HepG2 (cell line): ENCODE results near the gene WDR13. TPM values are rescaled to one million over a fixed set of nuclear protein-coding genes. Genes with fewer than 3 reads are reported as not detected.

Source experiments
- ERF ChIP-seq: IDR thresholded peaks from 2 replicates; pipeline ENCODE4 v1.6.1; 2018; ENCODE audit warnings: missing biosample characterization, missing genetic modification reagents
- FOXA3 ChIP-seq: IDR thresholded peaks from 2 replicates; pipeline ENCODE4 v1.6.1; 2016; ENCODE audit warnings: missing genetic modification reagents, missing compliant biosample characterization
- FOXO1 ChIP-seq: sonication (generic); formaldehyde crosslinking; IDR thresholded peaks from 2 replicates; pipeline ENCODE4 v1.4.0; 2020; ENCODE audit warnings: missing genetic modification reagents
- FOXP1 ChIP-seq, 2 experiments: fragments of 450-650 bp in 1 of 2; IDR thresholded peaks; 2 replicates each; pipeline ENCODE4 v1.6.1; 2017 to 2018; ENCODE audit warnings: antibody characterized with exemption in 1 of 2
- IKZF5 ChIP-seq: IDR thresholded peaks from 2 replicates; pipeline ENCODE4 v1.6.1; 2018; ENCODE audit warnings: missing genetic modification reagents, mild to moderate bottlenecking, missing compliant biosample characterization
- NAIF1 ChIP-seq: sonication (generic); formaldehyde crosslinking; IDR thresholded peaks from 2 replicates; pipeline ENCODE4 v1.5.0; 2020; ENCODE audit warnings: mild to moderate bottlenecking, missing genetic modification reagents, borderline replicate concordance
- NONO ChIP-seq, 2 experiments: fragments of 450-650 bp in 1 of 2; sonication (generic) in 1 of 2; formaldehyde crosslinking in 1 of 2; IDR thresholded peaks in 1 of 2; conservative IDR thresholded peaks in 1 of 2; 2 replicates each; pipeline versions ENCODE4 v1.6.1 to v1.8.0; 2017 to 2022; ENCODE audit warnings: mild to moderate bottlenecking in 1 of 2, missing genetic modification reagents in 1 of 2, moderate library complexity in 1 of 2
- RBM22 ChIP-seq: fragments of 200-400 bp; formaldehyde crosslinking; optimal IDR thresholded peaks from 2 replicates; pipeline ENCODE3; 2017; ENCODE audit warnings: mild to moderate bottlenecking, low read length, moderate library complexity
- SMARCC2 ChIP-seq: fragments of 450-650 bp; IDR thresholded peaks from 2 replicates; pipeline ENCODE4 v1.6.1; 2017; ENCODE audit warnings: antibody characterized with exemption, mild to moderate bottlenecking
- TARDBP ChIP-seq: sonication (generic); formaldehyde crosslinking; IDR thresholded peaks from 2 replicates; pipeline ENCODE4 v1.8.0; 2022; ENCODE audit warnings: mild to moderate bottlenecking, missing genetic modification reagents
- XBP1 ChIP-seq: sonication (generic); formaldehyde crosslinking; IDR thresholded peaks from 2 replicates; pipeline ENCODE4 v1.5.0; 2020; ENCODE audit warnings: missing genetic modification reagents
- YY1 ChIP-seq: IDR thresholded peaks from 2 replicates; pipeline ENCODE4 v1.6.1; 2011; ENCODE audit warnings: low read length, low read depth, moderate library complexity, mild to moderate bottlenecking; ENCODE audit not compliant: insufficient read depth, insufficient replicate concordance
- ZBED4 ChIP-seq: sonication (generic); formaldehyde crosslinking; IDR thresholded peaks from 2 replicates; pipeline ENCODE4 v1.4.0; 2020; ENCODE audit warnings: missing genetic modification reagents, borderline replicate concordance
- ZNF326 ChIP-seq: sonication (generic); formaldehyde crosslinking; IDR thresholded peaks from 2 replicates; pipeline ENCODE4 v1.4.0; 2020; ENCODE audit warnings: missing genetic modification reagents, borderline replicate concordance
- ZNF414 ChIP-seq: sonication (generic); formaldehyde crosslinking; IDR thresholded peaks from 2 replicates; pipeline ENCODE4 v1.5.0; 2020; ENCODE audit warnings: missing genetic modification reagents
- ZNF468 ChIP-seq: sonication (generic); formaldehyde crosslinking; IDR thresholded peaks from 2 replicates; pipeline ENCODE4 v1.8.0; 2022; ENCODE audit warnings: mild to moderate bottlenecking, moderate library complexity, missing genetic modification reagents
- ZNF780A ChIP-seq: sonication (generic); formaldehyde crosslinking; IDR thresholded peaks from 2 replicates; pipeline ENCODE4 v1.8.0; 2022; ENCODE audit warnings: mild to moderate bottlenecking, missing genetic modification reagents, moderate library complexity
- ZSCAN20 ChIP-seq: sonication (generic); formaldehyde crosslinking; IDR thresholded peaks from 2 replicates; pipeline ENCODE4 v1.4.0; 2020; ENCODE audit warnings: missing genetic modification reagents, mild to moderate bottlenecking, borderline replicate concordance
- polyA plus RNA-seq, 8 experiments: library from polyadenylated mRNA; depleted of rRNA in 3 of 8; stranded (reverse) in 7 of 8; unstranded in 1 of 8; fragments of >200 nt; fragmentation: Illumina TruSeq in 4 of 8; extraction: Trizol in 4 of 8; gene quantifications; 2 replicates each; pipeline versions ENCODE4 v1.2.1 to v1.2.3, GENCODE V29; 2011 to 2016; ENCODE audit warnings: low read depth in 4 of 8, missing spikeins in 1 of 8, mixed read lengths in 1 of 8; ENCODE audit not compliant: insufficient read depth in 1 of 8
- total RNA-seq, 5 experiments: library from RNA; depleted of rRNA; stranded (reverse); fragments of >200 nt; fragmentation: Illumina TruSeq; extraction: Trizol; gene quantifications; 2 replicates each; pipeline ENCODE4 v1.2.3, GENCODE V29; 2016; ENCODE audit warnings: low read depth in 1 of 5
- TF ChIP-seq, protein P1 (sequence below): sonication (generic); formaldehyde crosslinking; IDR thresholded peaks from 2 replicates; pipeline ENCODE4 v1.4.0; 2020; ENCODE audit warnings: mild to moderate bottlenecking, missing genetic modification reagents, borderline replicate concordance

The WDR13 gene
- total and polyA plus RNA-seq, 2 of the 13 experiments (the other 11 are each of a cell fraction or from before 2014, with no cell fraction given): 28.7 to 37.1 TPM

- TF ChIP-seq ZBED4 (CRISPR knock-in tag) (no peak), ZNF326 (CRISPR knock-in tag) (no peak), YY1 (no peak), ZNF468 (CRISPR knock-in tag) (no peak), FOXO1 (CRISPR knock-in tag) (no peak), IKZF5 (0 out of 2 replicates have a peak, but pooled peaks have one; percentile 25), NONO (IDR thresholded peaks at IDR 0.05) (no peak), NONO (CRISPR knock-in tag; conservative IDR thresholded peaks at IDR 0.05) (no peak), TARDBP (peak; percentile 26; the same call in 1 of the 2 replicates), FOXA3 (0 out of 2 replicates have a peak, but pooled peaks have one; percentile 41), SMARCC2 (no peak), ZNF780A (no peak), XBP1 (CRISPR knock-in tag) (no peak), RBM22 (no peak), FOXP1 (IDR thresholded peaks at IDR 0.05) (no peak), FOXP1 (CRISPR knock-in tag; IDR thresholded peaks at IDR 0.05) (no peak), ZNF414 (CRISPR knock-in tag) (no peak), ZSCAN20 (CRISPR knock-in tag) (no peak), NAIF1 (CRISPR knock-in tag) (no peak), ERF (CRISPR knock-in tag) (peak; percentile 39; the same call in 1 of the 2 replicates)
- TF ChIP-seq, protein P1, sequence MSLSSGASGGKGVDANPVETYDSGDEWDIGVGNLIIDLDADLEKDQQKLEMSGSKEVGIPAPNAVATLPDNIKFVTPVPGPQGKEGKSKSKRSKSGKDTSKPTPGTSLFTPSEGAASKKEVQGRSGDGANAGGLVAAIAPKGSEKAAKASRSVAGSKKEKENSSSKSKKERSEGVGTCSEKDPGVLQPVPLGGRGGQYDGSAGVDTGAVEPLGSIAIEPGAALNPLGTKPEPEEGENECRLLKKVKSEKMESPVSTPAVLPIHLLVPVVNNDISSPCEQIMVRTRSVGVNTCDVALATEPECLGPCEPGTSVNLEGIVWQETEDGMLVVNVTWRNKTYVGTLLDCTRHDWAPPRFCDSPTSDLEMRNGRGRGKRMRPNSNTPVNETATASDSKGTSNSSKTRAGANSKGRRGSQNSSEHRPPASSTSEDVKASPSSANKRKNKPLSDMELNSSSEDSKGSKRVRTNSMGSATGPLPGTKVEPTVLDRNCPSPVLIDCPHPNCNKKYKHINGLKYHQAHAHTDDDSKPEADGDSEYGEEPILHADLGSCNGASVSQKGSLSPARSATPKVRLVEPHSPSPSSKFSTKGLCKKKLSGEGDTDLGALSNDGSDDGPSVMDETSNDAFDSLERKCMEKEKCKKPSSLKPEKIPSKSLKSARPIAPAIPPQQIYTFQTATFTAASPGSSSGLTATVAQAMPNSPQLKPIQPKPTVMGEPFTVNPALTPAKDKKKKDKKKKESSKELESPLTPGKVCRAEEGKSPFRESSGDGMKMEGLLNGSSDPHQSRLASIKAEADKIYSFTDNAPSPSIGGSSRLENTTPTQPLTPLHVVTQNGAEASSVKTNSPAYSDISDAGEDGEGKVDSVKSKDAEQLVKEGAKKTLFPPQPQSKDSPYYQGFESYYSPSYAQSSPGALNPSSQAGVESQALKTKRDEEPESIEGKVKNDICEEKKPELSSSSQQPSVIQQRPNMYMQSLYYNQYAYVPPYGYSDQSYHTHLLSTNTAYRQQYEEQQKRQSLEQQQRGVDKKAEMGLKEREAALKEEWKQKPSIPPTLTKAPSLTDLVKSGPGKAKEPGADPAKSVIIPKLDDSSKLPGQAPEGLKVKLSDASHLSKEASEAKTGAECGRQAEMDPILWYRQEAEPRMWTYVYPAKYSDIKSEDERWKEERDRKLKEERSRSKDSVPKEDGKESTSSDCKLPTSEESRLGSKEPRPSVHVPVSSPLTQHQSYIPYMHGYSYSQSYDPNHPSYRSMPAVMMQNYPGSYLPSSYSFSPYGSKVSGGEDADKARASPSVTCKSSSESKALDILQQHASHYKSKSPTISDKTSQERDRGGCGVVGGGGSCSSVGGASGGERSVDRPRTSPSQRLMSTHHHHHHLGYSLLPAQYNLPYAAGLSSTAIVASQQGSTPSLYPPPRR (CRISPR knock-in tag): no peak
Measured at GRCh38 chrX:48631376-48632090, 34.2 kb downstream of the WDR13 start (continued).
